ENCODE data around the gene GPR152. TPM values are rescaled to one million over a fixed set of nuclear protein-coding genes. Genes with fewer than 3 reads are reported as not detected.
"Not testable (repeated sequence)": the region's sequence is repeated elsewhere in the genome, so short reads cannot be mapped to it uniquely, and the experiment has no call there.

GPR152 gene
- total RNA-seq, 1 donor from 2014 or later: not detected

DNA sequence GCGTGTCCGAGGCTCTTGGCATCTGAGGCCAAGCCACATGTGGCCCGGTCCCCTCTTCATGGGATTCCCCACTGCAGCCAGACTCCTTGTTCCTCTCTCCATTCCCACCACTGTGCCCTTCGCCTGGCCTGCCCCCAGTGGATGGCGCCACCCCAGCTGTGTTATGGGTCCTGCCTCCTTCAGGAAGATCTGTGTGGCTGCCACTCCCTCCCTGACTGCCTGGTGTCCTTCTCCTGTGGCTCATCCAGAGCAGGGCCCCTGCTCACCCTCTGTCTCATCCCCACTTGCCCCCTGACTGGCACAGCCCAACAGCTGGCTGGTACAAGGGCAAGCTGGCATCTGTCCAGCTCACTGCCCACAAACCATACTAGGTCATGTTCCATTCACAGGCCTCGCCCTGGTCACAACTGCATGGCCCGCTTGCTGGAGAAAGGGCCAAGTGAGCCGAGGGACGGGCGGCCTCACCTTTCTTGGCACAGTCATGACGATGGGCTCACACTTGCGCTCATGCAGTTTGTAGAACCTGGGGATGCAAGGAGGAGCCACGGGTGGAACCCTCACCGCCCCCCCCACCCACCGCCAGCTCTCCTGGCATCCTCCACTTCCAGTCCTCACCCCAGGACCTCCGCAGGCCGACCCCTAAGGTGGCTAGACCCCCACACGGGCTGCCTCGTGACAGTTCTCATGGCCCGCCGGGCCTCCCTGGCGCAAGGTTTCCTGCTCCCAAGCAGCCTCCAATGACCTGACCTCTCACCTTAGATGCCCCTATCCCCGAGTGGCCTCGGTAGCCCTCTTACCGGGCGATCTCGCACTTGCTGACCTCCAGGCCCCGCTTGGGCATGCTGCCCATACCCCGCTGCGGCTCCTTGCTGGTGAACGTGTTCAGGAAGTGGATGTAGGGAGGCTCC is 13.0 kb downstream of the GPR152 start:
- DNase-seq: no peak

GRCh38 chr11:67438158-67438902 is 14.2 kb downstream of the GPR152 start:
- no peak for DNase-seq

DNA sequence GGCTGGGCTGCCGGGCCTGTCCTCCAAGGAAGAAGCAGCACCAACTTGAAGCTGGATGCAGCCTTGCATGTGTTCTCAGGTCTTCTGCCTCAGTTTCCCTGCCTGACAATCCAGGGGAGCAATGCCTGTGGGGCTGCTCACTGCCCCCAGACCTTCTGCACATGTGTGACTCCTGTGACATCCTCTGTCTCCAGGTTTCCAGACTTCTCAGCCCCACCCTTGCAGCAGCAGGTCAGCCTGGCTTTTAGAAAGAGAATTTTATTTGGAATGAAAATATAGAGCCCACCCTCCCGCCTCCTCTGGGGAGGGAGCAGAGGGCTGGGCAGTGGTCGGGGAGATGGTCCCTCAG is 14.7 kb downstream of the GPR152 start:
- no peak for DNase-seq

GRCh38 chr11:67437082-67437808 is 15.3 kb downstream of the GPR152 start, which contains the start of gene PTPRCAP:
TSS of gene PTPRCAP (minus strand) at chr11:67437682. CDS start at chr11:67437619, 63 bp downstream.
- DNase-seq: no peak

GRCh38 chr11:67436459-67437081 is 16.0 kb downstream of the GPR152 start:
- DNase-seq: no peak

DNA sequence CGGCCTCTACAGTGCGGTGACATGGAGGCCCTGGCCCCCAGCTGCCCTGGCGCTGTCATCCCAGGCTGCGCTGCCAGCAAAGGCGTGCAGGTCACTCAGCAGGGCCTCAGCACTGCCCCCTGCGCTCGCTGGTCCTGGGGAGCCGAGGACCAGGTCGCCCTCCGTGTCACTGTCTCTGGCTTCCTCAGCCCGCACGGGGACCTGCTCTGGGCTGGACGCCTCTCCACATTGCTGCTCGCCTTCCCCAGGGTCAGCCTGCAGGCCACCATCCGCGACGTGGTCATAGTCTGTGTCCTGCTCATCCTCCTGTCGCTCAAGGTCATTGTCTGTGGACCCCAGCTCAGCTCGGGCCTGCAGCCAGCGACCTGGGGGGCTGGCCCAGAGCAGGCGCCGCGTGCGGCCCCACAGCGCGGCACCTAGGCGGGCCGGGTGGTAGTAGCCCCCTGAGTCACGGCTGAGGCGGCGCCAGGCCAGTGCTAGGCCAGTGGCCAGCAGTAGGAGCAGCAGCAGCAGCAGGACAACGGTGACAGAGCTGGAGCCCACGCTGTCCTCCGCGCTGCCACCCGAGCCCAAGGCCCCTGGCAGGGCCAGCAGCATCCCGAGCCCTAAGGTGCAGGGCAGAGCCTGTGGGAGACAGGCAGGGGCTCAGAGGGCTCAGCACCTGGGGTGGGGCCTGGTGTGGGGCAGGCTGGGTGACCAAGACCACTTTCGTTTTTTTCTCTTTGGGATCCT is 16.6 kb downstream of the GPR152 start:
- no peak for DNase-seq

GRCh38 chr11:67435031-67435726 is 17.4 kb downstream of the GPR152 start:
- DNase-seq: no peak

- no peak for DNase-seq
Observed at GRCh38 chr11:67434395-67434881, 18.1 kb downstream of the GPR152 start.

- DNase-seq: no peak
Observed at GRCh38 chr11:67433536-67434394, 18.8 kb downstream of the GPR152 start.

DNA sequence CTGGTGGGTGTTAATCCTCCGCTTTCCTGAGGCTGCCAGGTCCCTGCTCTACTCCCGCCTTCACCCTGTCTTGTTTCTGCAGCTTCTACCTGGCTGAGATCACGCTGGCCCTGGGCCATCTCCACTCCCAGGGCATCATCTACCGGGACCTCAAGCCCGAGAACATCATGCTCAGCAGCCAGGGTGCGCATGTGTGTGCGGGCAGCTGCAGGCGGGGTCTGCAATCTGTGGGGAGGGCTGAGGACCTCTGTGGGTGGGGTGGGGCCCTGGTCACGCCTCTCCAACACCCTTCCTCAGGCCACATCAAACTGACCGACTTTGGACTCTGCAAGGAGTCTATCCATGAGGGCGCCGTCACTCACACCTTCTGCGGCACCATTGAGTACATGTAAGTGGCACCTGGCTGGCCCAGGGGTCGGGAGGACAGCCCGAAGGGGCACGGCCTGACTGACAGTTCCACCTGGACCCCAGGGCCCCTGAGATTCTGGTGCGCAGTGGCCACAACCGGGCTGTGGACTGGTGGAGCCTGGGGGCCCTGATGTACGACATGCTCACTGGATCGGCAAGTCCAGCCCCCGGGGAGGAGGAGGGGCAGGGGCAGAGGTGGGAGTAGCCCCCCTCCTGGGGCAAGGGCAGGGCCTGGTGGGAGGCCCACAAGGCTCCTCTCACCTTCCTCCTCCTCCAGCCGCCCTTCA is 19.7 kb downstream of the GPR152 start:
- DNase-seq: no peak

DNA sequence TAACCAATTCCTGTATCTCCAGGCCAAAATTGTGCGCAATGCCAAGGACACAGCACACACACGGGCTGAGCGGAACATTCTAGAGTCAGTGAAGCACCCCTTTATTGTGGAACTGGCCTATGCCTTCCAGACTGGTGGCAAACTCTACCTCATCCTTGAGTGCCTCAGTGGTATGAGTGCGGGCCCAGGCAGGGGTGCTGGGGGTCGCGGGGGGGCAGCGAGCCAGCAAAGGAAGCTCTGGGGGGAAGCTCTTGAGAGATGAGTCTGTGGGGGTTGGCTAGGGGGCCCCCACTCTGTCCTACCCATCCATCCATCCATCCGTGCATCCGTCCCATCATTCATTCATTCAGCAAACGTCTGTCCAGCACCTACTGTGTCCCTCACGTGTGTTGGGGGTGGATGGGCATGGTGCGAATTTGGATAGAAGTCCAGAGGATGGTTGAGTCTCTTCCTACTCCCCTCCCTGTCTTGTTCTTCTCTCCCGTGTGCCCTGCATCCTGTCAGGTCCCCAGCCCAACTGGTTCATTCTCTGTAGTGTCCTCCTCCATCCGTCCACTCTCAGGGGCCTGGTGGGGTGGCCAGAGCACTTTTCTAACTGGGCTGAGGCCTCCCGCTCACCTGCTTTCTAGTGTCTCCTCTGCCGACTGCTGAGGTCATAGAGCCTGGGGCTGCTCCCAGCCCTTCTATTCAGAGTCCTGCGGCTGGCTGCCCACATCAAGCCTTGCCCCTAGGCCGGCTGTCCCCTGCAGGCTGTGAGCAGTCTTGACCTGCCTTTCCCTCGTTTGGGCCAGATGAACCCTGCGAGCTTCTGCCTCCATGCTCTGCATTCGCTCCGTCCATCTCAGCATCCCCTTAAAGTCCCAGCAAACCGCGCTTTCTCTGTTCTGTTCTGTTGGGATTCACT is 20.9 kb downstream of the GPR152 start:
- DNase-seq: no peak

GRCh38 chr11:67429722-67430121 is 22.8 kb downstream of the GPR152 start:
- no peak for DNase-seq

DNA sequence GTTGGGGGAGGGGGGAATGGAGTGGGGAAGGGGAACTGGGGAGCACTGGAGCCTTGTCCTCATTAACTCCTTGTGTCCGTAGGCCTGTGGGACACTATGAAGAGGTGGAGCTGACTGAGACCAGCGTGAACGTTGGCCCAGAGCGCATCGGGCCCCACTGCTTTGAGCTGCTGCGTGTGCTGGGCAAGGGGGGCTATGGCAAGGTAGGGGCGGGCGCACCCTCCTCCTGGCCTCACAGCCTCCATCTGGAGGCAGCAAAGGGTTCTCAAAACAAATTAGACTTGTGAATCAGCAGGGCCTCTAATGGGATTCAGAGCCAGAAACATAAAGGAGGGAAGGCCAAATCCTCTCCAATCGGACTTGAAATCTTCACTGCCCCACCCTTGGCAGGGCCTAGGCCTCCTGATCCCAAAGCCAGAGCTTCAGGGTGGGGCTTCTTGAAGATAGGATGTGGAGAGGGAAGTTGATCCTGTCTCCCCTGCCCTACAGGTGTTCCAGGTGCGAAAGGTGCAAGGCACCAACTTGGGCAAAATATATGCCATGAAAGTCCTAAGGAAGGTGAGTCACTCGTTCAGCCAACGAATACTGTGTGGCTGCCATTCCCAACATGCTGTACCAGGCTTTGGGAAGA is 23.4 kb downstream of the GPR152 start:
- DNase-seq: no peak

DNA sequence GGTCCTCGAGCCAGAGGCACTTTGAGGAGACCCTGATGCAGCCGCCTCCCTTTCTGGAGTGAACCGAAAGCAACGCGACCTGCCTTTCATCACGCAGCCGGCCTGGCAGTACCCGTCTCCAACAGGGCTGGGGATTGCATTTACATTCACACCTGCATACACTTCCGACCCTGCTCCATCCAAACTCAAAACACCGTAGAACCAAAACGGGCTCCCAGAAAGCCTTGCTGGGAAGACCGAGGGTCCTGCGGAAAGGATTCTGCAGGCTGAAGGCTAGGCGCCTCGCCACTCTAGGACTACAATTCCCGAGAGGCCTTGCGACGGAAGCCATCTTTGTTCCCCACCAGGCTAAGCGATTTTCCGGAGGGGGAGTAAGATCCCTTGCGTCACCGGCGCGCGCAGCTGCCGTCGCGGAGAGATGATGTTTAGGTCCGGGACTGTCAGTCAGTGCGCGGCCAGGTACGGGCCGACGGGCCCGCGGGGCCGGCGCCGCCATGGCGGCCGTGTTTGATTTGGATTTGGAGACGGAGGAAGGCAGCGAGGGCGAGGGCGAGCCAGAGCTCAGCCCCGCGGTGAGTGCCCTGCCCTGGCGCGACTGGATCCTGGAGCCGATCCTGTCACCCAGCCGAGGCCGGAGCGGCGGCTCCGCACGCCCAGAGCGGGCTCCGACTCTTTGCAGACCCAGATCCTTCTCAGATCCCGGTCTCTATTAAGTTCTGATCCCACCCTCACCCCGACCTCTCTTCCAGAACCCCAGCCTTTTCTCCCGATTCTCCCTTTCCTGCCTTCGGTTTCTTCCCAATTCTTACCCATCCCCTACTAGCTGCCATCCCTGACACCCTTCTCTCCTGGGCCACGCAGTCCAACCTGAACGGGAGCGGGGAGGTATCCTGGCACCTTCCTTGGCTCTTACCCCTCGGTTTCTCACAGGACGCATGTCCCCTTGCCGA is 24.2 kb downstream of the GPR152 start, which contains the start of gene RPS6KB2:
RPS6KB2 (plus strand) TSS at position 443 of the 950 bp plus-strand sequence; CDS start at position 495, 52 bp downstream.
- DNase-seq: peak; percentile 94

DNA sequence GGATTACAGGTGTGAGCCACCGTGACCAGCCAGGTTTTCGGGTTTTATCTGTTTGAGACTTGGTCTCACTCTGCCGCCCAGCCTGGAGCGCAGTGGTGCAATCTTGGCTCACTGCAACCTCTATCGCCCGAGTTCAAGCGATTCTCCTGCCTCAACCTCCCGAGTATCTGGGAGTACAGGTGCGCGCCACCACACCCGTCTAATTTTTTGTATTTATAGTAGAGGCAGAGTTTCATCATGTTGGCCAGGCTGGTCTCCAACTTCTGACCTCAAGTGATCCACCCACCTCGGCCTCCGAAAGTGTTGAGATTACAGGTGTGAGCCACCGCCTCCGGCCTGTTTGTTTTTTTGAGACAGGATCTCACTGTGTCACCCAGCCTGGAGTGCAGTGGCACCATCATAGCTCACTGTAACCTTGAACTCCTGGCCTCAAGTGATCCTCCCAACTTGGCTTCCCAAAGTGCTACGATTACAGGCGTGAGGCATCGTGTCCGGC is 25.1 kb downstream of the GPR152 start:
- DNase-seq: not testable (repeated sequence)
